GM23248 (cell line): ENCODE results near the gene SSNA1.

Experiments
- EZH2 ChIP-seq: fragments of 200-600 bp; sonication (generic); IDR thresholded peaks from 2 replicates; pipeline ENCODE4 v1.6.1; 2018; ENCODE audit warnings: antibody characterized with exemption, mild to moderate bottlenecking; ENCODE audit not compliant: insufficient read depth, poor library complexity, severe bottlenecking
- EZH2phosphoT487 ChIP-seq: fragments of 200-600 bp; sonication (generic); IDR thresholded peaks from 2 replicates; pipeline ENCODE4 v1.6.1; 2018; ENCODE audit warnings: antibody characterized with exemption, moderate library complexity, mild to moderate bottlenecking, low read depth; ENCODE audit not compliant: insufficient read depth

- no peak for TF ChIP-seq EZH2
- TF ChIP-seq EZH2phosphoT487, result no peak
Measured at GRCh38 chr9:137221506-137222111, 33.1 kb downstream of the SSNA1 start.
